Amygdala (tissue), 56 donors: Measurements from ENCODE around the gene ADK.
"Not testable (repeated sequence)": the region's sequence is repeated elsewhere in the genome, so short reads cannot be mapped to it uniquely, and the experiment has no call there.

Experiments used
- DNase-seq, 56 donors: peaks; one replicate each; lab custom pipeline; 2025; lab: John Stamatoyannopoulos, UW

ADK gene

DNA sequence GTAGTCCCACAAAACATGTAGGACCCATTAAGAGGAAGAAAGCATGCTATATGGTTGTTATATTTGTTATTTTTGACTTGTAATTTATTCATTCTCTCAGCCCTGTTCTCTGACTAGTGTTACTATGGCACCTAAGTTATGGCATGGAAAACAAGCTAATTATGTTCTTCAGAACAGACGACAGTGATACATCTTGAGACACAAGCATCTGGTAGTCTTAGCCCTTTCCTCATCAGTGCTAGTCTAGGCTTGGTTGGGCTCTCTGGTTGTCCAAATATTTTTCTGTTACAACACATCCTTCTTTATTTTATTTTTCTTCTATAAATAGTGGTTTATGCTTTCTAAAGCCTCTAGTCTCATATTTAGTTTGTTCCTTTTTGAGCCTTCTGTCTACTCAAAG lies 367.0 kb downstream of the ADK start:
- no peak for DNase-seq

DNA sequence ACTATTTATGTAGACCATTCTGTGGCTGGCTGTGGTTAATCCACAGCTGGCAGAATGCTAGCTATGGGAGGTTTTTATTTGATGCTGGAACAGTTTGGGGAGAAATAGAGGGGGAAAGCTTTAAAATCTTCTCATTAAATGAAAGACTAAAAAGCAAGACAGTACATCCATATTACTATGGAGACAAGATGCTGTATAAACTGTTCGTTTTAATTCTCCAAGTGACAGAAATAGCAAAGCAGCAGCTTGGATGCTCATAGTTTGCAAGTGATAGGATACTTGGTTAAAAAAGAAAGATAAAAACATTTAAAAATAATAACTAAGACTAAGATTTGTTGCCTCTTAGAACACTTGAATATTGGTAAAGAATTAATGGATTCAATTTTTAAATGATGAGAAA lies 370.5 kb downstream of the ADK start:
- no peak for DNase-seq

GRCh38 chr10:74523199-74523598 lies 372.2 kb downstream of the ADK start:
- DNase-seq = no peak

DNA sequence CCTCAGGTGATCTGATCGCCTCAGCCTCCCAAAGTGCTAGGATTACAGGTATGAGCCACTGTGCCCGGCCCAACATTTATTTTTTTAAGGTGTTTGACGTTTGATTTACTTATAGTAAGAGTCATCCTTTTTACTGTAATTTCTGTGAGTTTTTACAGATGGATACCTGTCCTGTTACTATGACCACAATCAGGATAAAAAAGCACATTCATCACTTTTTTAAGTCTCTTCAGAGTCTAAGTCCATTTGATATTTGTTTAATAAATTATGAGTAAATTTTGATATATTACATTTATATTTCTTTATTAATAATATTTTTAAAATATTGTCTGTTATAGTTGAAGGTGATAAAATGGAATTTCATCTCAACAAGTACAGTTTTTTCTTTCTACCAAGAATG lies 374.9 kb downstream of the ADK start:
- DNase-seq = no peak

- not testable (repeated sequence) for DNase-seq
Measured at GRCh38 chr10:74527611-74528010, 376.6 kb downstream of the ADK start.

- DNase-seq = no peak
Measured at GRCh38 chr10:74529205-74529604, 378.2 kb downstream of the ADK start.

DNA sequence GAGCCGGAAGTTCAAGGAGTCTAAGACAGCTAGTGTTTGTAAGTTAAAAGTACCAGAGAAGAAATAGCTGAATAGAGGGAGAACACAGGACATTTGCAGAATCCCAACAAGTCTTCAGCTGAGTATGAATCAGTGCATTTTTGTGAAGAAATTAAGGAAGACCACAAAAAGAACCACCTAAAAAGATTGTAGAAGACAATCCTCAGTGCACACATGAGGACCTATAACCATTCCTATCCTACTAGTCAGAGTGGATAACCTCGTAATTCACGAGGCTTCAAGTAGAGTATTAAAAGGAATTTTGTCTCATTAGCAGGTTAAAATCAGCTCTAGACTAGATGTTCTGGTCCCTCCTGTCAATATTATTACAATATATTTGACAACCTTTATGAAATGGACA lies 380.0 kb downstream of the ADK start:
- no peak for DNase-seq

- no peak for DNase-seq
Measured at GRCh38 chr10:74539317-74539716, 388.3 kb downstream of the ADK start.

GRCh38 chr10:74541375-74541774 lies 390.4 kb downstream of the ADK start:
- DNase-seq = no peak

GRCh38 chr10:74542077-74542476 lies 391.1 kb downstream of the ADK start:
- DNase-seq = no peak

- no peak for DNase-seq
Measured at GRCh38 chr10:74543276-74543675, 392.3 kb downstream of the ADK start.

DNA sequence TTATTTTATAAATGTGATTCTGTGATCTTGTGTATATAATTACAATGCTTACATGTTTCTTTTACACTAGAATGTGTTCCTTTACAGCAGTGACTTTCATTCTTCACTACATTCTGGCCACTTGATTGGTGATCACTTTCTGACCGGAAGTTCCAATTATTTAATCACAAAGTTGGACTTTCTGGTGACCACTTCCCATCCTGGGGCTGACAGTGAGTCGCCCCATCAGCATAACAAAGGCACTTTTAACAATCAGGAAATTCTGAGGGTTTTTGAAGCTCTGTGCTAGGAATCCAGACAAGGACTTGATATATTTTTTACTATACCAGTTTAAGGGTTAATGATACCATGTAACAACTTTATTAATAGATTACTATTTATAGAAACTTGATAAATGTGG lies 393.1 kb downstream of the ADK start:
- DNase-seq = no peak

DNA sequence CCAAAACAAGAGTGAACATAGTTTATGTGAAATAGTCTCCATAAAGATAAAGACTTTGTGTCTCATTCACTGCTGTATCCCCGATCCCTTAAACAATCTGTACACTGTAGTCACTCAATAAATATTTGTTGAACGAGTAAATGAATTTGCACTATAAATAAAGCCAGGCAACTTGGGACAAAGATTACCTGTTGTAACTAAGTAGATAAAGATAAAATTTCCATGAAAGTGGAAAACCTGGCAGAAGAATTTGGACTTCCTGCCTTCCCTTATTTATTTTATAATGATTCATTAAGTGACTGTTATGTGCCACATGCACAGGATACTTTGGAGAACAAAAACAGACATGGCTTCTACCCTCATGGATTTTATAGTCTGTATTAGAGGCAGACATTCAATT lies 397.7 kb downstream of the ADK start:
- no peak for DNase-seq

GRCh38 chr10:74556072-74556705 lies 405.2 kb downstream of the ADK start:
- DNase-seq = peak in 1 of 56 donors; percentile 7

DNA sequence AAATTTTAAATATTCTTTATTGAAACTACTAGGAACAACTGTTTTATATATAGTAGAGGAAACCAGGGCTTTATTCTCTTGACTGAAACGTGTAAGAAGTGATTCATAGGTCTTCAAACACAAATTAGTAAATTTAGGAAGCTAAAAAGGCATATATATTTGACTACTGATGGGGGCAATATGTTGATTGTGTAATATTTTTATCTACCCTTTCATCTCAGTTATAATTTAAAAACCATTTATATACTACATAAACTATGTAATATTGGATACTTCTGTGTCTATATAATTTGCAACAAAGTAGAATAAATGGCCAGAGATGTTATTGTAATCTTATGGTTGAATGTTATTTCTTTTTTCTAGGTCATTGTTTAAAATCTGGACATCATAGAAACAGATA lies 406.1 kb downstream of the ADK start:
- no peak for DNase-seq

- DNase-seq = no peak
Measured at GRCh38 chr10:74558403-74558802, 407.4 kb downstream of the ADK start.

GRCh38 chr10:74558897-74559296 lies 407.9 kb downstream of the ADK start:
- DNase-seq = no peak

DNA sequence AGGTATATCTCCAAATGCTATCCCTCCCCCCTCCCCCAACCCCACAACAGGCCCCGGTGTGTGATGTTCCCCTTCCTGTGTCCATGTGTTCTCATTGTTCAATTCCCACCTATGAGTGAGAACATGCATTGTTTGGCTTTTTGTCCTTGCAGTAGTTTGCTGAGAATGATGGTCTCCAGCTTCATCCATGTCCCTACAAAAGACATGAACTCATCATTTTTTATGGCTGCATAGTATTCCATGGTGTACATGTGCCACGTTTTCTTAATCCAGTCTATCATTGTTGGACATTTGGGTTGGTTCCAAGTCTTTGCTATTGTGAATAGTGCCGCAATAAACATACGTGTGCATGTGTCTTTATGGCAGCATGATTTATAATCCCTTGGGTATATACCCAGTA lies 417.9 kb downstream of the ADK start:
- not testable (repeated sequence) for DNase-seq

DNA sequence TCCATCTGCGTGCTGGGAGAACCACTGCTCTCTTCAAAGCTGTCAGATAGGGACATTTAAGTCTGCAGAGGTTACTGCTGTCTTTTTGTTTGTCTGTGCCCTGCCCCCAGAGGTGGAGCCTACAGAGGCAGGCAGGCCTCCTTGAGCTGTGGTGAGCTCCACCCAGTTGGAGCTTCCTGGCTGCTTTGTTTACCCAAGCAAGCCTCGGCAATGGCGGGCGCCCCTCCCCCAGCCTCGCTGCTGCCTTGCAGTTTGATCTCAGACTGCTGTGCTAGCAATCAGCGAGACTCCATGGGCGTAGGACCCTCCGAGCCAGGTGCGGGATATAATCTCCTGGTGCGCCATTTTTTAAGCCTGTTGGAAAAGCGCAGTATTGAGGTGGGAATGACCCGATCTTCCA lies 422.5 kb downstream of the ADK start:
- not testable (repeated sequence) for DNase-seq

GRCh38 chr10:74575191-74575720 lies 424.2 kb downstream of the ADK start:
- no peak for DNase-seq

- DNase-seq = no peak
Measured at GRCh38 chr10:74575912-74576311, 424.9 kb downstream of the ADK start.

DNA sequence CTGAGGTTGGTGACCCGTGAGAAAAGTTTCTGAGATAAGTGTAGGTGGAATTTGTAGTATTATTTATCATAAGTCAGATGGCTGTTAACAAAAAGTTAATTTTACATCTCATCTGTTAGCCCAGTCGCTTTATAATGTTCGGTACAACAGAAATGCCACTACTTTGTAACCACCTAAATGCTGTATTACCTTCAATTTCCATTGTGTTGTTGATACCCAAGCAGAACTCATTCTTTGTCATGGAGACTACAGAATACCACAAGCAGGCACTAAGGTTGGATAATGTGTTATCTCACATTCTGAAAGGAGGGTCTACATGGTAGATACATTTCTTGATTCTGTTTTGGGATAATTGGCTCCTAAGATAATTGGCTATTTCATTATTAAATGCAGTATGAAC lies 425.6 kb downstream of the ADK start:
- DNase-seq = no peak

- DNase-seq = not testable (repeated sequence)
Measured at GRCh38 chr10:74580438-74580837, 429.4 kb downstream of the ADK start.
